PC-3 (cell line): ENCODE data around the gene DCP2.
"Not testable (repeated sequence)": the region's sequence is repeated elsewhere in the genome, so short reads cannot be mapped to it uniquely, and the experiment has no call there.

Experiments
- EZH2phosphoT487 ChIP-seq: fragments of 300-600 bp; sonication (generic); IDR thresholded peaks from 2 replicates; pipeline ENCODE4 v1.6.1; 2018; ENCODE audit warnings: mild to moderate bottlenecking, antibody characterized with exemption, low read length, borderline replicate concordance
- TF ChIP-seq, protein P1 (sequence below): fragments of 300-600 bp; sonication (generic); conservative IDR thresholded peaks from 2 replicates; pipeline ENCODE4 v1.5.1; 2017; ENCODE audit warnings: antibody characterized with exemption, low read depth, mild to moderate bottlenecking, low read length

DNA sequence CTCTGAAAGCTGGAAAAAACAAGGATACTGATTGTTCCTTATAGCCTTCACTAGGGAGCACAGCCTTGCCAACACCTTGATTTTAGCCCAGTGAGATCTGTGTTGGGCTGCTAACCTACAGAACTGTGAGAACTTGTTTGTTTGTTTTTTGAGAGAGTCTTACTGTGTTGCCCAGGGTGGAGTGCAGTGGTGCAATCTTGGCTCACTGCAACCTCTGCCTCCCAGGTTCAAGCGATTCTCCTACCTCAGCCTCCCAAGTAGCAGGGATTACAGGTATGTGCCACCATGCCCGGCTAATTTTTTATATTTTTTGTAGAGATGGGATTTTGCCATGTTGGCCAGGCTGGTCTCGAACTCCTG, 13.2 kb upstream of the DCP2 start:
- not testable (repeated sequence) for TF ChIP-seq EZH2phosphoT487
- TF ChIP-seq, protein P1, sequence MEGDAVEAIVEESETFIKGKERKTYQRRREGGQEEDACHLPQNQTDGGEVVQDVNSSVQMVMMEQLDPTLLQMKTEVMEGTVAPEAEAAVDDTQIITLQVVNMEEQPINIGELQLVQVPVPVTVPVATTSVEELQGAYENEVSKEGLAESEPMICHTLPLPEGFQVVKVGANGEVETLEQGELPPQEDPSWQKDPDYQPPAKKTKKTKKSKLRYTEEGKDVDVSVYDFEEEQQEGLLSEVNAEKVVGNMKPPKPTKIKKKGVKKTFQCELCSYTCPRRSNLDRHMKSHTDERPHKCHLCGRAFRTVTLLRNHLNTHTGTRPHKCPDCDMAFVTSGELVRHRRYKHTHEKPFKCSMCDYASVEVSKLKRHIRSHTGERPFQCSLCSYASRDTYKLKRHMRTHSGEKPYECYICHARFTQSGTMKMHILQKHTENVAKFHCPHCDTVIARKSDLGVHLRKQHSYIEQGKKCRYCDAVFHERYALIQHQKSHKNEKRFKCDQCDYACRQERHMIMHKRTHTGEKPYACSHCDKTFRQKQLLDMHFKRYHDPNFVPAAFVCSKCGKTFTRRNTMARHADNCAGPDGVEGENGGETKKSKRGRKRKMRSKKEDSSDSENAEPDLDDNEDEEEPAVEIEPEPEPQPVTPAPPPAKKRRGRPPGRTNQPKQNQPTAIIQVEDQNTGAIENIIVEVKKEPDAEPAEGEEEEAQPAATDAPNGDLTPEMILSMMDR = not testable (repeated sequence)
